KMS-11 (cell line): ENCODE results near the gene DHRS2.

Experiments used
- H2AFZ ChIP-seq: fragments of 200-600 bp; sonication (generic); 2 replicates; pipeline ENCODE4 v1.6.1; 2016; ENCODE audit warnings: antibody characterized with exemption, mixed run types, low read depth
- H3K27ac ChIP-seq: fragments of 200-600 bp; sonication (generic); 2 replicates; pipeline ENCODE4 v1.6.1; 2016; ENCODE audit warnings: mild to moderate bottlenecking, mixed run types
- H3K27me3 ChIP-seq: fragments of 200-600 bp; sonication (generic); 2 replicates; pipeline ENCODE4 v1.6.1; 2017; ENCODE audit warnings: mild to moderate bottlenecking, low read depth, mixed run types, moderate library complexity; ENCODE audit not compliant: insufficient read depth
- H3K36me3 ChIP-seq: fragments of 200-600 bp; sonication (generic); 2 replicates; pipeline ENCODE4 v1.6.1; 2017; ENCODE audit warnings: mild to moderate bottlenecking, mixed run types; ENCODE audit not compliant: insufficient read depth
- H3K4me1 ChIP-seq: fragments of 200-600 bp; sonication (generic); 2 replicates; pipeline ENCODE4 v1.6.1; 2016; ENCODE audit warnings: mild to moderate bottlenecking, low read depth, mixed run types; ENCODE audit not compliant: poor library complexity, severe bottlenecking
- H3K4me2 ChIP-seq: fragments of 200-600 bp; sonication (generic); 2 replicates; pipeline ENCODE4 v1.7.0; 2016; ENCODE audit warnings: mild to moderate bottlenecking, mixed run types
- H3K4me3 ChIP-seq: fragments of 200-600 bp; sonication (generic); IDR thresholded peaks from 2 replicates; pipeline ENCODE4 v1.6.1; 2017; ENCODE audit warnings: low read depth, low read length, mixed read lengths; ENCODE audit not compliant: insufficient read depth
- H3K79me2 ChIP-seq: fragments of 200-600 bp; sonication (generic); 2 replicates; pipeline ENCODE4 v1.6.1; 2016; ENCODE audit warnings: low read depth, mixed run types; ENCODE audit not compliant: insufficient read depth
- H3K9ac ChIP-seq: fragments of 200-600 bp; sonication (generic); 2 replicates; pipeline ENCODE4 v1.6.1; 2016; ENCODE audit warnings: mild to moderate bottlenecking, mixed run types
- H4K20me1 ChIP-seq: fragments of 200-600 bp; sonication (generic); 2 replicates; pipeline ENCODE4 v1.6.1; 2016; ENCODE audit warnings: mild to moderate bottlenecking, mixed run types; ENCODE audit not compliant: insufficient read depth
- CTCF ChIP-seq: fragments of 200-600 bp; sonication (generic); conservative IDR thresholded peaks from 2 replicates; pipeline ENCODE4 v1.6.1; 2017; ENCODE audit warnings: low read depth, mild to moderate bottlenecking, antibody characterized with exemption, low read length, moderate library complexity, mixed read lengths

Gene DHRS2

GRCh38 chr14:23622990-23623389 is 13.2 kb upstream of the DHRS2 start:
- H4K20me1 ChIP-seq: no peaks in the 10 kb centered on the region
- TF ChIP-seq CTCF: no peak
- no peaks in the 10 kb centered on the region for H3K27me3 ChIP-seq
- no peaks in the 10 kb centered on the region for H3K4me1 ChIP-seq
- no peak overlapping the region for H2AFZ ChIP-seq
- H3K4me2 ChIP-seq: no peak overlapping the region
- no peak overlapping the region for H3K27ac ChIP-seq
- H3K36me3 ChIP-seq: no peaks in the 10 kb centered on the region
- no peak overlapping the region for H3K4me3 ChIP-seq
- no peaks in the 10 kb centered on the region for H3K79me2 ChIP-seq
- no peak overlapping the region for H3K9ac ChIP-seq

DNA sequence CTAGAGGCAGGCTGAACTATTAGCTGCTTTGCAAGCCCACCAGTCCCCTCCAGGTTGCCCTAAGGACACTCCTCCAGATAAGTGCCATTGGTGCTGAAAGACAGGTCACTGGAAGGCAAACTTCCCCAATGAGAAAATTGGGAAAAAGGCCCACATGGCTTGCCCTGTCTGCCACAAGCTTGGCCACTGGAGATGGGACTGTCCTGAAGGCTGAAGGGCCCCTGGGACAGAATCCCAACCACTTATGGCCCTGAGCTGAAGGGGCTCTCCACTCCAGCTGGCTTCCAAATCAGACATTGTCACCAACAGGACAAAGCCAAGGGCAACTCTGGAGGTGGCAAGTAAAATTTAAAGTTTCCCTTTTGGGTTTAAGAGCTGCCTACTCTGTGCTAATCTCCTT is 12.2 kb upstream of the DHRS2 start:
- Histone ChIP-seq H4K20me1 (no peaks in the 10 kb centered on the region), H2AFZ (no peak overlapping the region), H3K27me3 (no peaks in the 10 kb centered on the region), H3K4me3 (no peak overlapping the region), H3K9ac (no peak overlapping the region), H3K4me2 (no peak overlapping the region), H3K27ac (no peak overlapping the region), H3K79me2 (no peaks in the 10 kb centered on the region), H3K4me1 (no peaks in the 10 kb centered on the region), H3K36me3 (no peaks in the 10 kb centered on the region)
- no peak for TF ChIP-seq CTCF

DNA sequence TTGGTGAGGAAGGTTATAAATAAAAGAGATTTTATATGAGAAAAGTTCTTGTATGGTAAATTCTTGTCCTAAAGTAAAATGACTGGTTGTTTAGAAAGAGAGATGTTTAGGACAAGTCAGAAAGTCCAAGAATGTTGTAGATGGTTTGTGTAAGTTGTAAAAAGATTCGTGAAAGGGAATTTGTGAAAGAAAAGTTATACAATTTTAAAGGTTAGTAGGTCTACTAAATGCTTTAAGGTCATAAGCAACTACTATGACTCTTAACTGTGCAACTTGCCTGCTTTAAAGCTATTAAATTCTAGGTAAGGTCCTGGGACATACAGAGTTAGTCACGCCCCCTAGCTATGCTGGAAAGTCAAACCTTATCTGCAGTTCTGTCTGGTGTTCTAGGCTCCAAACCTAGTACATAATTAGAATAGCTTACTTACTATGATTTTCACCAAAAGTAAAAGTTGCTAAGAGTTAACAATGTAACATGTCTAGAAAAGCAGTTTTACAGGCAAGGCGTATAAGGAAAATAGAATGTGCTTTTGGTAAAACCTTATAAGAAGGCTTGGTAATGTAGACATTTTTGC is 11.2 kb upstream of the DHRS2 start:
- H3K9ac ChIP-seq: no peak overlapping the region
- no peak for TF ChIP-seq CTCF
- no peak overlapping the region for H3K4me2 ChIP-seq
- H3K36me3 ChIP-seq: no peaks in the 10 kb centered on the region
- no peak overlapping the region for H2AFZ ChIP-seq
- H3K79me2 ChIP-seq: no peaks in the 10 kb centered on the region
- no peak overlapping the region for H3K27ac ChIP-seq
- H4K20me1 ChIP-seq: no peaks in the 10 kb centered on the region
- H3K4me1 ChIP-seq: no peaks in the 10 kb centered on the region
- H3K4me3 ChIP-seq: no peak overlapping the region
- no peaks in the 10 kb centered on the region for H3K27me3 ChIP-seq

DNA sequence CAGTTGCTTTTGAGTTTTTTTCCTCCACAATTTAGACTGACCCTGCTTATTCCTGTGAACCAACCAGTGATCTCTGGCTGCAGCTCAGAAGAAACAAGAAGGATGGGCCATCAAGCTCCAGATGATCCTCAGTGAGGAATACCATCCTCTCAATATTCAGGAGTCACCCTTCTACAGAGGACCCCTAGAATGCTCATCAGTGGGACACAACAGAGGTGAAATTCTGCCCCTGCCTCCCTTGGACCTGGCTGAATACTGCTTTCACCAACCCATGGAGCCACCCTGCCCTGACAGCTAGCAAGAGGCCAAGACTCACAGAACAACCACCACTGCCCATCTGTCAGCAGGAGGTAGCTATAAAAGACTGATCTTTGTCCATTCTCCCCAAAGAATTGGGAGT is 9.2 kb upstream of the DHRS2 start:
- H2AFZ ChIP-seq: no peak overlapping the region
- no peaks in the 10 kb centered on the region for H3K4me1 ChIP-seq
- H3K27ac ChIP-seq: no peak overlapping the region
- no peak overlapping the region for H3K4me2 ChIP-seq
- no peaks in the 10 kb centered on the region for H3K79me2 ChIP-seq
- no peaks in the 10 kb centered on the region for H3K27me3 ChIP-seq
- H3K4me3 ChIP-seq: no peak overlapping the region
- no peak overlapping the region for H3K9ac ChIP-seq
- H3K36me3 ChIP-seq: no peaks in the 10 kb centered on the region
- H4K20me1 ChIP-seq: no peaks in the 10 kb centered on the region
- no peak for TF ChIP-seq CTCF

GRCh38 chr14:23627961-23628360 is 8.2 kb upstream of the DHRS2 start:
- H3K4me1 ChIP-seq: no peaks in the 10 kb centered on the region

More at GRCh38 chr14:23627961-23628360, 8.2 kb upstream of the DHRS2 start:
- Histone ChIP-seq H3K27me3 (no peaks in the 10 kb centered on the region), H3K9ac (no peak overlapping the region), H3K4me3 (no peak overlapping the region), H3K27ac (no peak overlapping the region), H4K20me1 (no peaks in the 10 kb centered on the region), H3K4me2 (no peak overlapping the region), H2AFZ (no peak overlapping the region), H3K79me2 (no peaks in the 10 kb centered on the region), H3K36me3 (no peaks in the 10 kb centered on the region)
- no peak for TF ChIP-seq CTCF
